GM23338 (cell line): ENCODE measurements around the gene RRP9. TPM values are rescaled to one million over a fixed set of nuclear protein-coding genes. Genes with fewer than 3 reads are reported as not detected.
A peak's percentile ranks its signal among the peaks of the same experiment; 100 is the strongest.

Experiments
- ATAC-seq: fragments of 200-7000 bp; cut with Tn5 transposase; 3 replicates; pipeline ENCODE4 v1.9.1; 2020
- DNase-seq: peaks from one replicate; pipeline ENCODE4 v3.0.0-alpha.2; 2015; ENCODE audit warnings: low spot score
- H2AFZ ChIP-seq: fragments of 200-600 bp; sonication (generic); 2 replicates; pipeline ENCODE4 v1.8.0; 2016; ENCODE audit warnings: antibody characterized with exemption, mild to moderate bottlenecking, moderate library complexity
- H3F3A ChIP-seq: fragments of 200-600 bp; sonication (generic); replicated peaks from 2 replicates; pipeline ENCODE4 v1.8.0; 2017; ENCODE audit warnings: antibody characterized with exemption, mixed run types, low read depth
- H3K27ac ChIP-seq: fragments of 200-600 bp; sonication (generic); 2 replicates; pipeline ENCODE4 v1.6.1; 2016; ENCODE audit warnings: low read depth
- H3K27me3 ChIP-seq: fragments of 200-600 bp; sonication (generic); 2 replicates; pipeline ENCODE4 v1.8.0; 2016; ENCODE audit warnings: mild to moderate bottlenecking, mixed run types, moderate library complexity; ENCODE audit not compliant: insufficient read depth
- H3K36me3 ChIP-seq: fragments of 200-600 bp; sonication (generic); 2 replicates; pipeline ENCODE4 v1.8.0; 2016; ENCODE audit warnings: mild to moderate bottlenecking; ENCODE audit not compliant: insufficient read depth
- H3K4me1 ChIP-seq: fragments of 200-600 bp; sonication (generic); 2 replicates; pipeline ENCODE4 v1.8.0; 2016; ENCODE audit warnings: mild to moderate bottlenecking, moderate library complexity; ENCODE audit not compliant: insufficient read depth
- H3K4me2 ChIP-seq: fragments of 200-600 bp; sonication (generic); 2 replicates; pipeline ENCODE4 v1.7.1; 2017; ENCODE audit warnings: mixed run types
- H3K4me3 ChIP-seq: fragments of 200-600 bp; sonication (generic); 2 replicates; pipeline ENCODE4 v1.6.1; 2016; ENCODE audit warnings: mixed run types
- H3K79me2 ChIP-seq: fragments of 200-600 bp; sonication (generic); replicated peaks from 2 replicates; pipeline ENCODE4 v1.8.0; 2017; ENCODE audit warnings: mild to moderate bottlenecking; ENCODE audit not compliant: insufficient read depth
- H3K9me2 ChIP-seq: fragments of 200-600 bp; sonication (generic); 2 replicates; pipeline ENCODE4 v1.8.0; 2017; ENCODE audit not compliant: insufficient read depth
- H4K20me1 ChIP-seq: fragments of 200-600 bp; sonication (generic); replicated peaks from 2 replicates; pipeline ENCODE4 v1.8.0; 2017; ENCODE audit warnings: mild to moderate bottlenecking; ENCODE audit not compliant: insufficient read depth
- H3K27ac Mint-ChIP-seq: 2 replicates; pipeline ENCODE4 v1.8.0; 2020; ENCODE audit warnings: inconsistent platforms, mild to moderate bottlenecking, moderate library complexity, mixed read lengths
- H3K27me3 Mint-ChIP-seq: 3 replicates; pipeline ENCODE4 v1.8.0; 2022; ENCODE audit warnings: low read depth, mild to moderate bottlenecking, moderate library complexity, mixed read lengths, inconsistent platforms; ENCODE audit not compliant: insufficient read depth, poor library complexity
- H3K36me3 Mint-ChIP-seq: 3 replicates; pipeline ENCODE4 v1.8.0; 2021; ENCODE audit warnings: low read depth, mild to moderate bottlenecking, inconsistent platforms, moderate library complexity, mixed read lengths
- H3K4me1 Mint-ChIP-seq: 3 replicates; pipeline ENCODE4 v1.8.0; 2020; ENCODE audit warnings: mild to moderate bottlenecking, inconsistent platforms, mixed read lengths
- H3K4me3 Mint-ChIP-seq: 3 replicates; pipeline ENCODE4 v1.8.0; 2021; ENCODE audit warnings: moderate library complexity, mild to moderate bottlenecking, inconsistent platforms, mixed read lengths
- H3K9me3 Mint-ChIP-seq: 3 replicates; pipeline ENCODE4 v1.8.0; 2020; ENCODE audit warnings: moderate library complexity, mild to moderate bottlenecking, inconsistent platforms, mixed read lengths
- CREB1 ChIP-seq: fragments of 250-450 bp; sonication (Bioruptor Pico); IDR thresholded peaks from 2 replicates; pipeline ENCODE4 v1.5.0; 2020; ENCODE audit warnings: low read depth, mild to moderate bottlenecking, moderate library complexity
- EZH2 ChIP-seq: fragments of 200-600 bp; sonication (generic); IDR thresholded peaks from one replicate; pipeline ENCODE4 v1.8.0; 2017; ENCODE audit warnings: antibody characterized with exemption, mild to moderate bottlenecking, low read depth; ENCODE audit not compliant: unreplicated experiment
- EZH2phosphoT487 ChIP-seq: fragments of 200-600 bp; sonication (generic); IDR thresholded peaks from one replicate; pipeline ENCODE4 v1.8.1; 2018; ENCODE audit warnings: antibody characterized with exemption; ENCODE audit not compliant: unreplicated experiment
- JUNB ChIP-seq: IDR thresholded peaks from one replicate; pipeline ENCODE4 v1.6.1; 2016; ENCODE audit warnings: antibody characterized with exemption; ENCODE audit not compliant: unreplicated experiment
- NANOG ChIP-seq: IDR thresholded peaks from 2 replicates; pipeline ENCODE4 v1.6.1; 2016; ENCODE audit warnings: antibody characterized with exemption, borderline replicate concordance
- POLR2AphosphoS5 ChIP-seq: IDR thresholded peaks from 2 replicates; pipeline ENCODE4 v1.6.1; 2016; ENCODE audit warnings: antibody characterized with exemption, low read depth
- REST ChIP-seq: IDR thresholded peaks from one replicate; pipeline ENCODE4 v1.6.1; 2018; ENCODE audit warnings: antibody characterized with exemption; ENCODE audit not compliant: unreplicated experiment
- STAT1 ChIP-seq: IDR thresholded peaks from one replicate; pipeline ENCODE4 v1.6.1; 2016; ENCODE audit warnings: antibody characterized with exemption; ENCODE audit not compliant: unreplicated experiment
- ZNF114 ChIP-seq: fragments of 250-450 bp; sonication (Bioruptor Pico); IDR thresholded peaks from 2 replicates; pipeline ENCODE4 v1.5.0; 2020; ENCODE audit warnings: mild to moderate bottlenecking, moderate library complexity
- ZNF331 ChIP-seq: fragments of 250-450 bp; sonication (Bioruptor Pico); IDR thresholded peaks from 2 replicates; pipeline ENCODE4 v1.5.0; 2020; ENCODE audit warnings: low read depth, mild to moderate bottlenecking, moderate library complexity
- polyA plus RNA-seq: library from polyadenylated mRNA; unstranded; fragments of >200 nt; fragmentation: Nextera tagmentation; extraction: Ambion mirVana; gene quantifications from 2 replicates; pipeline ENCODE4 v1.2.1, GENCODE V29; 2016
- total RNA-seq: library from RNA; depleted of rRNA; stranded (reverse); fragments of >200 nt; shearing (Covaris generic); gene quantifications from 2 replicates; pipeline ENCODE4 v1.2.3, GENCODE V29; 2014
- TF ChIP-seq, protein P1 (sequence below): fragments of 250-450 bp; sonication (Bioruptor Pico); IDR thresholded peaks from 2 replicates; pipeline ENCODE4 v1.5.0; 2020; ENCODE audit warnings: mild to moderate bottlenecking, moderate library complexity
- TF ChIP-seq, protein P2 (sequence below): IDR thresholded peaks from 2 replicates; pipeline ENCODE4 v1.6.1; 2016; ENCODE audit warnings: antibody characterized with exemption
- TF ChIP-seq, protein P3 (sequence below), 2 experiments: fragments of 200-600 bp in 1 of 2; sonication (generic) in 1 of 2; conservative IDR thresholded peaks; 2 replicates each; pipeline versions ENCODE4 v1.5.1 to v1.6.1; 2016 to 2017; ENCODE audit warnings: antibody characterized with exemption in 2 of 2, low read depth in 2 of 2, mild to moderate bottlenecking in 2 of 2, moderate library complexity in 1 of 2

RRP9 gene
- total and polyA plus RNA-seq, 2 experiments from 2014 or later, result 62.4 to 68.1 TPM

DNA sequence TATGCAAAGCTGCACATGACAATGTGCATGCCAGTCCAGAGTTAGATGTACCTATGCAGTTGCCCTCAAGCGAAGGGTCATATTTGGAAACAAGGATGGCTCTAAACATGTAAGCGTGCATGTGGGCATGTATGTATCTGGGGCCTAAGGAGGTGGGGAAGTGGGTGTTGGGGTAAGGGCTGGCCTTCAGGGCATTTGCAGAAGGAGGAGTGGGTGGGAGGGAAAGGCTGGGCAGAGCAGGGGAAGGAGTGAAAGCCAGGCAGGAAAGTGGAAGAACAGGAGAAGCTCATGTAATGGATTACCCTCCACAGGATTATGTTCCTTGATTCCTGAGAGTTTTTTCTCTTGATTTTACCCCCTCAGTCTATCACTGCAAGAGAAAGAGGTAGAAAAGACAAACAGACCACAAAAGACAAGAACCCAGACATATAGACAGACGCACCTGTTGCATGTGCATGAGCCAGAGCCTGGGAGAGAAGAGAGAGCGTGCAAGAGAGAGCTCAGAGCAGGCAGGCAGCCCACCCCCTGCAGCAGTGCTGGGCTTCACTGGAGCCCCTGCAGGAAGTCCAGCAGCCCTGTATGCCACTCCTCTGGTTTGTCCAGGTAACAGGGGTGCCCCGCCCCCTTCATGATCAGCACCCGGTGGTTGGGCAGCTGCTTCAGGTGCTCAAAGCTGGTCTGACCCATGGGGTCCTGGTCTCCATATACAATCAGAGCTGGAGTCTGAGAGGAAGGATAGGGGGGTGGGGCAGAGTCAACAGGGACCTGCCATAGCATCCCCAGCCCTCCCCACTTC is 27.4 kb upstream of the RRP9 start:
- H3K27ac Mint-ChIP-seq, result peak overlapping the region; percentile 97
- peak; percentile 4; the same call in 2 of the 3 replicates for ATAC-seq

More for the DNA sequence above, 27.4 kb upstream of the RRP9 start:
- peak overlapping the region; percentile 85 for H3K4me3 Mint-ChIP-seq
- peak; percentile 65 for DNase-seq
- TF ChIP-seq STAT1 (no peak), EZH2 (no peak), EZH2phosphoT487 (no peak), NANOG (no peak), CREB1 (no peak), REST (no peak), ZNF331 (no peak), ZNF114 (no peak), POLR2AphosphoS5 (no peak), JUNB (no peak)
- TF ChIP-seq, protein P1, sequence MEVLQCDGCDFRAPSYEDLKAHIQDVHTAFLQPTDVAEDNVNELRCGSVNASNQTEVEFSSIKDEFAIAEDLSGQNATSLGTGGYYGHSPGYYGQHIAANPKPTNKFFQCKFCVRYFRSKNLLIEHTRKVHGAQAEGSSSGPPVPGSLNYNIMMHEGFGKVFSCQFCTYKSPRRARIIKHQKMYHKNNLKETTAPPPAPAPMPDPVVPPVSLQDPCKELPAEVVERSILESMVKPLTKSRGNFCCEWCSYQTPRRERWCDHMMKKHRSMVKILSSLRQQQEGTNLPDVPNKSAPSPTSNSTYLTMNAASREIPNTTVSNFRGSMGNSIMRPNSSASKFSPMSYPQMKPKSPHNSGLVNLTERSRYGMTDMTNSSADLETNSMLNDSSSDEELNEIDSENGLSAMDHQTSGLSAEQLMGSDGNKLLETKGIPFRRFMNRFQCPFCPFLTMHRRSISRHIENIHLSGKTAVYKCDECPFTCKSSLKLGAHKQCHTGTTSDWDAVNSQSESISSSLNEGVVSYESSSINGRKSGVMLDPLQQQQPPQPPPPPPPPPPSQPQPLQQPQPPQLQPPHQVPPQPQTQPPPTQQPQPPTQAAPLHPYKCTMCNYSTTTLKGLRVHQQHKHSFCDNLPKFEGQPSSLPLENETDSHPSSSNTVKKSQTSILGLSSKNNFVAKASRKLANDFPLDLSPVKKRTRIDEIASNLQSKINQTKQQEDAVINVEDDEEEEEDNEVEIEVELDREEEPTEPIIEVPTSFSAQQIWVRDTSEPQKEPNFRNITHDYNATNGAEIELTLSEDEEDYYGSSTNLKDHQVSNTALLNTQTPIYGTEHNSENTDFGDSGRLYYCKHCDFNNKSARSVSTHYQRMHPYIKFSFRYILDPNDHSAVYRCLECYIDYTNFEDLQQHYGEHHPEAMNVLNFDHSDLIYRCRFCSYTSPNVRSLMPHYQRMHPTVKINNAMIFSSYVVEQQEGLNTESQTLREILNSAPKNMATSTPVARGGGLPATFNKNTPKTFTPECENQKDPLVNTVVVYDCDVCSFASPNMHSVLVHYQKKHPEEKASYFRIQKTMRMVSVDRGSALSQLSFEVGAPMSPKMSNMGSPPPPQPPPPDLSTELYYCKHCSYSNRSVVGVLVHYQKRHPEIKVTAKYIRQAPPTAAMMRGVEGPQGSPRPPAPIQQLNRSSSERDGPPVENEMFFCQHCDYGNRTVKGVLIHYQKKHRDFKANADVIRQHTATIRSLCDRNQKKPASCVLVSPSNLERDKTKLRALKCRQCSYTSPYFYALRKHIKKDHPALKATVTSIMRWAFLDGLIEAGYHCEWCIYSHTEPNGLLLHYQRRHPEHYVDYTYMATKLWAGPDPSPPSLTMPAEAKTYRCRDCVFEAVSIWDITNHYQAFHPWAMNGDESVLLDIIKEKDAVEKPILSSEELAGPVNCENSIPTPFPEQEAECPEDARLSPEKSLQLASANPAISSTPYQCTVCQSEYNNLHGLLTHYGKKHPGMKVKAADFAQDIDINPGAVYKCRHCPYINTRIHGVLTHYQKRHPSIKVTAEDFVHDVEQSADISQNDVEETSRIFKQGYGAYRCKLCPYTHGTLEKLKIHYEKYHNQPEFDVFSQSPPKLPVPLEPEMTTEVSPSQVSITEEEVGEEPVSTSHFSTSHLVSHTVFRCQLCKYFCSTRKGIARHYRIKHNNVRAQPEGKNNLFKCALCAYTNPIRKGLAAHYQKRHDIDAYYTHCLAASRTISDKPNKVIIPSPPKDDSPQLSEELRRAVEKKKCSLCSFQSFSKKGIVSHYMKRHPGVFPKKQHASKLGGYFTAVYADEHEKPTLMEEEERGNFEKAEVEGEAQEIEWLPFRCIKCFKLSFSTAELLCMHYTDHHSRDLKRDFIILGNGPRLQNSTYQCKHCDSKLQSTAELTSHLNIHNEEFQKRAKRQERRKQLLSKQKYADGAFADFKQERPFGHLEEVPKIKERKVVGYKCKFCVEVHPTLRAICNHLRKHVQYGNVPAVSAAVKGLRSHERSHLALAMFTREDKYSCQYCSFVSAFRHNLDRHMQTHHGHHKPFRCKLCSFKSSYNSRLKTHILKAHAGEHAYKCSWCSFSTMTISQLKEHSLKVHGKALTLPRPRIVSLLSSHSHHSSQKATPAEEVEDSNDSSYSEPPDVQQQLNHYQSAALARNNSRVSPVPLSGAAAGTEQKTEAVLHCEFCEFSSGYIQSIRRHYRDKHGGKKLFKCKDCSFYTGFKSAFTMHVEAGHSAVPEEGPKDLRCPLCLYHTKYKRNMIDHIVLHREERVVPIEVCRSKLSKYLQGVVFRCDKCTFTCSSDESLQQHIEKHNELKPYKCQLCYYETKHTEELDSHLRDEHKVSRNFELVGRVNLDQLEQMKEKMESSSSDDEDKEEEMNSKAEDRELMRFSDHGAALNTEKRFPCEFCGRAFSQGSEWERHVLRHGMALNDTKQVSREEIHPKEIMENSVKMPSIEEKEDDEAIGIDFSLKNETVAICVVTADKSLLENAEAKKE (CRISPR knock-in tag), result no peak
- TF ChIP-seq, protein P2, sequence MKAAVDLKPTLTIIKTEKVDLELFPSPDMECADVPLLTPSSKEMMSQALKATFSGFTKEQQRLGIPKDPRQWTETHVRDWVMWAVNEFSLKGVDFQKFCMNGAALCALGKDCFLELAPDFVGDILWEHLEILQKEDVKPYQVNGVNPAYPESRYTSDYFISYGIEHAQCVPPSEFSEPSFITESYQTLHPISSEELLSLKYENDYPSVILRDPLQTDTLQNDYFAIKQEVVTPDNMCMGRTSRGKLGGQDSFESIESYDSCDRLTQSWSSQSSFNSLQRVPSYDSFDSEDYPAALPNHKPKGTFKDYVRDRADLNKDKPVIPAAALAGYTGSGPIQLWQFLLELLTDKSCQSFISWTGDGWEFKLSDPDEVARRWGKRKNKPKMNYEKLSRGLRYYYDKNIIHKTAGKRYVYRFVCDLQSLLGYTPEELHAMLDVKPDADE, result no peak
- TF ChIP-seq, protein P3, sequence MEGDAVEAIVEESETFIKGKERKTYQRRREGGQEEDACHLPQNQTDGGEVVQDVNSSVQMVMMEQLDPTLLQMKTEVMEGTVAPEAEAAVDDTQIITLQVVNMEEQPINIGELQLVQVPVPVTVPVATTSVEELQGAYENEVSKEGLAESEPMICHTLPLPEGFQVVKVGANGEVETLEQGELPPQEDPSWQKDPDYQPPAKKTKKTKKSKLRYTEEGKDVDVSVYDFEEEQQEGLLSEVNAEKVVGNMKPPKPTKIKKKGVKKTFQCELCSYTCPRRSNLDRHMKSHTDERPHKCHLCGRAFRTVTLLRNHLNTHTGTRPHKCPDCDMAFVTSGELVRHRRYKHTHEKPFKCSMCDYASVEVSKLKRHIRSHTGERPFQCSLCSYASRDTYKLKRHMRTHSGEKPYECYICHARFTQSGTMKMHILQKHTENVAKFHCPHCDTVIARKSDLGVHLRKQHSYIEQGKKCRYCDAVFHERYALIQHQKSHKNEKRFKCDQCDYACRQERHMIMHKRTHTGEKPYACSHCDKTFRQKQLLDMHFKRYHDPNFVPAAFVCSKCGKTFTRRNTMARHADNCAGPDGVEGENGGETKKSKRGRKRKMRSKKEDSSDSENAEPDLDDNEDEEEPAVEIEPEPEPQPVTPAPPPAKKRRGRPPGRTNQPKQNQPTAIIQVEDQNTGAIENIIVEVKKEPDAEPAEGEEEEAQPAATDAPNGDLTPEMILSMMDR (conservative IDR thresholded peaks at IDR 0.05; ENCODE audit: low read depth in 2 of 2), result no peak
- Histone ChIP-seq H3F3A (peaks cover 13% of the 10 kb centered on the region), H3K4me3 (peak overlapping the region; percentile 95), H3K4me2 (peak overlapping the region; percentile 100), H3K4me1 (peaks cover 35% of the 10 kb centered on the region), H3K9me2 (no peaks in the 10 kb centered on the region), H3K36me3 (no peaks in the 10 kb centered on the region), H3K79me2 (no peaks in the 10 kb centered on the region), H2AFZ (no peak overlapping the region), H4K20me1 (no peaks in the 10 kb centered on the region), H3K27me3 (peaks cover 9% of the 10 kb centered on the region), H3K27ac (peak overlapping the region; percentile 91)
- H3K27me3 Mint-ChIP-seq, result peaks cover 32% of the 10 kb centered on the region
- no peaks in the 10 kb centered on the region; the same call in 1 of the 3 replicates for H3K9me3 Mint-ChIP-seq
- H3K4me1 Mint-ChIP-seq, result peaks cover 55% of the 10 kb centered on the region
- H3K36me3 Mint-ChIP-seq, result peaks cover 7% of the 10 kb centered on the region; the same call in 2 of the 3 replicates
